ENCODE measurements around the gene SHC4. TPM values are rescaled to one million over a fixed set of nuclear protein-coding genes. Genes with fewer than 3 reads are reported as not detected.

SHC4 gene
- polyA plus RNA-seq, 1 of the 3 experiments (the other 2 are of a cell fraction), result 1.6 TPM

- Histone ChIP-seq H3K36me3 (replicated peaks in 1 of 2; ENCODE audit: control insufficient read depth in 1 of 2, insufficient read depth in 2 of 2, low read length in 1 of 2) (peaks cover 0 to 3% of the 10 kb centered on the region in 2 experiments), H3K79me2 (ENCODE audit: insufficient read depth) (peaks cover 90% of the 10 kb centered on the region), H3K27ac (ENCODE audit: low read depth in 2 of 2, low read length in 1 of 2) (peak overlapping the region in 1 of 2 experiments; percentile 80; a peak in 2 of 4 replicates), H3K9me3 (no peaks in the 10 kb centered on the region), H3K27me3 (ENCODE audit: insufficient read depth) (no peaks in the 10 kb centered on the region), H3F3A (replicated peaks; ENCODE audit: insufficient read depth) (peaks cover 17% of the 10 kb centered on the region), H3K9ac (no peak overlapping the region), H3K4me2 (no peak overlapping the region), H3K4me3 (ENCODE audit: low read depth in 2 of 2, low read length in 1 of 2) (no peak overlapping the region), H3K4me1 (ENCODE audit: control insufficient read depth in 1 of 2, insufficient read depth in 2 of 2, low read depth in 1 of 2, low read length in 1 of 2) (peaks cover 11 to 33% of the 10 kb centered on the region in 2 experiments; a peak in 3 of 4 replicates), H4K20me1 (ENCODE audit: insufficient read depth) (no peaks in the 10 kb centered on the region), H2AFZ (ENCODE audit: low read depth) (no peak overlapping the region), H3K9me2 (no peaks in the 10 kb centered on the region)
- DNase-seq, result no peak
- TF ChIP-seq PBX3 (IDR thresholded peaks at IDR 0.05), result no peak; the same call in 1 of the 2 replicates
- no peak for TF ChIP-seq CTCF (IDR thresholded peaks at IDR 0.05)
- no peak for TF ChIP-seq EZH2phosphoT487 (IDR thresholded peaks at IDR 0.05; ENCODE audit: borderline replicate concordance, low read depth)
- no peak for TF ChIP-seq ELF1 (IDR thresholded peaks at IDR 0.05)
- no peak for TF ChIP-seq GATA2 (CRISPR knock-in tag; IDR thresholded peaks at IDR 0.05)
- peak; percentile 80; the same call in 1 of the 2 replicates for TF ChIP-seq FOSL2 (IDR thresholded peaks at IDR 0.05; ENCODE audit: borderline replicate concordance, low read depth)
- TF ChIP-seq SIN3A (IDR thresholded peaks at IDR 0.05; ENCODE audit: borderline replicate concordance, low read depth, low read length), result no peak
- TF ChIP-seq POLR2AphosphoS5 (IDR thresholded peaks at IDR 0.05; ENCODE audit: low read depth, low read length), result peak; percentile 30; the same call in 1 of the 2 replicates
- TF ChIP-seq TEAD4 (IDR thresholded peaks at IDR 0.05; ENCODE audit: borderline replicate concordance, insufficient read depth), result no peak
- no peak for TF ChIP-seq MEF2A (IDR thresholded peaks at IDR 0.05; ENCODE audit: borderline replicate concordance, low read depth)
- TF ChIP-seq RFX5 (IDR thresholded peaks at IDR 0.05; ENCODE audit: low read length), result no peak
- TF ChIP-seq IRF3 (IDR thresholded peaks at IDR 0.05; ENCODE audit: low read depth, low read length), result no peak
- no peak for TF ChIP-seq USF1 (IDR thresholded peaks at IDR 0.05; ENCODE audit: borderline replicate concordance, low read depth)
- no peak for TF ChIP-seq MAX (IDR thresholded peaks at IDR 0.05; ENCODE audit: low read depth)
- TF ChIP-seq YY1 (IDR thresholded peaks at IDR 0.05; ENCODE audit: low read depth), result no peak
- peak; percentile 51 for TF ChIP-seq TCF12 (IDR thresholded peaks at IDR 0.05)
- TF ChIP-seq FOXM1 (IDR thresholded peaks at IDR 0.05; ENCODE audit: low read depth), result no peak
- no peak for TF ChIP-seq ZBTB33 (IDR thresholded peaks at IDR 0.05; ENCODE audit: borderline replicate concordance, low read depth)
- no peak for TF ChIP-seq GABPA (IDR thresholded peaks at IDR 0.05; ENCODE audit: low read depth)
- no peak for TF ChIP-seq RAD21 (IDR thresholded peaks at IDR 0.05; ENCODE audit: low read length)
- no peak for TF ChIP-seq NFIC (IDR thresholded peaks at IDR 0.05; ENCODE audit: borderline replicate concordance)
- no peak for TF ChIP-seq NRF1 (IDR thresholded peaks at IDR 0.05; ENCODE audit: low read depth, low read length)
- no peak for TF ChIP-seq MXI1 (IDR thresholded peaks at IDR 0.05; ENCODE audit: low read depth, low read length)
- TF ChIP-seq REST (IDR thresholded peaks at IDR 0.05; ENCODE audit: low read depth, low read length), result peak; percentile 25; the same call in 1 of the 2 replicates
- TF ChIP-seq JUND (IDR thresholded peaks at IDR 0.05), result no peak
- ChIA-PET CTCF (interaction anchor here (1.1 to 2.1 kb wide), 6 partner anchors 74 to 466 kb away, joined by 3 to 9 read pairs (median 4); no protein-coding TSS in a partner anchor), POLR2A (no interaction called here)
Observed at GRCh38 chr15:48802867-48803266, 160.9 kb downstream of the SHC4 start.
